HG02798 (cell line): ENCODE data around the gene FNIP1.
"Not testable (repeated sequence)": the region's sequence is repeated elsewhere in the genome, so short reads cannot be mapped to it uniquely, and the experiment has no call there.

Experiments used
- ATAC-seq: cut with Tn5 transposase; IDR thresholded peaks from one replicate; pipeline ENCODE4 v1.9.1; 2021; ENCODE audit warnings: mild to moderate bottlenecking; ENCODE audit not compliant: unreplicated experiment, poor library complexity

Gene FNIP1

GRCh38 chr5:131644822-131645221 is 152.0 kb downstream of the FNIP1 start:
- no peak for ATAC-seq

DNA sequence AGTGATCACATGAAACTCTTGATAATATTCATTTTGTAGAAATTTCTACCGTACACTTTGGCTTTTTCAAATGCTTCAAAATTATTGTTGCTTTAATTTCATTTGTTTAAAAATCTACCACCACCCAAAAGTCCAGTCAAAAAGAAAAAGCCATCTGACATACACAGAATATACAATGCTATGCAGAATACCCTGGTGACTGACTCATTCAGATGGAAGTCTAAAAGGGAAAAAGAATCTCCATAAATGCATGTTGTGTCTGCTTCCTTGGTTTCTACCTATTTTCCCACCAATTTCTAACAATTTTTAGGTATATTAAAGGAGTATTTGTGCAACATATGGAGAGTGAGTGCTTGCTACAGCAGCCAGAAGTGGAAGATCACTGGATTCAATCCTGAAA is 152.4 kb downstream of the FNIP1 start:
- no peak for ATAC-seq

- ATAC-seq, result no peak
Measured at GRCh38 chr5:131641494-131641893, 155.3 kb downstream of the FNIP1 start.

DNA sequence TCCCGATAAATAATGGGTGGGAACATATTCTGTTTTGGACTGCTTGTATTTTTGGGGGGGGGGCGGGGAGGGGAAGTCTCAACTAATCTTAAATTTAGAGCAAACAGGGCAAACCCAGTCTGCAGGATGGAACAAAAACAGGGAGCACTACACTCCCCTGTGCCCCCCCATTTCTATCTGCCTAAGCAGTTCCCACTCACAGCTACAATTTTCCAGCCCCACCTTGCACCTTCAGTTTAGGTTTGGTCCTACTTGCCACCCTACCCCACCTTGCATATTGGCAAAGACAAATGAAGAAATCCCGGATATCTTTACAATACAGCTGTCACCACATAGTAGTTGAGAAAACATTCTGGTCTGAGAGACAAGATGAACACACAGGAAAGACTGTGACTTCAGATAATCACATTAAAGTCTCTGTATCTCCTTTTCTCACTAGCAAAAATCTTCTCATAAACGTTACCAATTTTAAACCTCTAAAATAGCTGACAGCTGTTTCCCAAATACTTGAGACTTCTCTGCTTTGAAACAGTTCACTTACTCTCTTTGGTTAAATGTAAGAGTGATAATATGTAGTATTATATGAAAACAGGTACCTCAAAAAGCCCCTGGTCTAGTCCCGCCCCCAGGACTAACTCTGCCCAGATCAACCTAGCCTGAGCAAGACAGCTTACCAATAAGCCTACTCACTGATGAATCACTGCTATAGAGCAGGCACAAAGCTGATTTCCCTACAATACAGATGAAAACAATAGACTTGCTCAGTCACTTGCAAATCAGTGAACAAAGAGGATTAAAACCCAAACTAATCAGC is 156.6 kb downstream of the FNIP1 start:
- peak; percentile 45 for ATAC-seq

GRCh38 chr5:131639148-131639547 is 157.7 kb downstream of the FNIP1 start:
- no peak for ATAC-seq

DNA sequence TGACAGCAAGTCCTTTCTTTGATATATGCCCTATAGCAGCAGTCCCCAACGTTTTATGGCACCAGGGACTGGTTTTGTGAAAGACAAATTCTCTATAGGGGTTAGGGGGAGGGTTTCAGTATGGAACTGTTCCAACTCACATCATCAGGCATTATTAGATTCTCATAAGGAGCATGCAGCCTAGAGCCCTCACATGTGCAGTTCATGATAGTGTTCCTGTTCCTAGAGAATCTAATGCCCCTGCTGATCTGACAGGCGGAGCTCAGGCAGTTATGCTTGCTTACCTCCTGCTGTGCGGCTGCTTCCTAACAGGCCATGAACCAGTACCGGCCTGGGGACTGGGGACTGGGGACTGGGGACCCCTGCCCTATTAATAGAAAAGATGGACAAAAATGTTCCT is 159.1 kb downstream of the FNIP1 start:
- no peak for ATAC-seq

- no peak for ATAC-seq
Measured at GRCh38 chr5:131635684-131636572, 160.9 kb downstream of the FNIP1 start.

DNA sequence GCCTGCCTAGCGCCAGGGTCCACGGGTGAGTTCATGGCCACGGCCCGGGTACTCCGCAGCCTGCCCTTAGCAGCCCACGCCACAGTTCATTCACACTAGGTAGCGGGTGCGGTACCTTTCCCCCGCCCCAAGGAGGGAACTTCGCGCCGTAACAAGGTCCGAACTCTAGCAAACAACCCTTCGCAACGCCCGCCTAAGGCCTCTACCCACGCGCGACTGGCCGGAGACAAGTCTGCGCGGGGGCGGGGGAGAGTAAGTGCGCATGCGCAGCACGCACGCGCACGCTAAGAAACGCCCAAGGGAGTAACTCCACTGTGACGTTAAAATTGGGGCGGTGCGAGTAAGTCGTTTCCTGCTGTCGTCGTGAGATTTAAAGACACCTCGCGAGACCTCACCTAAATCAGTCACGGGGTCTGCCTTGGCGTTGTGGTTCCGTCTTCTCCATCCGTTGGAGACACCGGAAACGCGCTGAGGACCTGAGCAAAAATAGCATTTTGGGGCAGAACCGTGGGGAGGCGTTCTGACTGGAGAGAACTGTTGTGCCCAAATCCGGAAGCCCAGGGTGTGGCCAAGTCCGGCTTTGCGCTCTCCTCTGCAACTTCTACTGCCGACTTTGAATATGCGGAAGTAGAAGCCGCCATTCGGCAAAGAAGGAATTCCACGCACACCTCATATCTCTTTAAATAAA is 161.7 kb downstream of the FNIP1 start, which contains the start of gene RAPGEF6:
Gene RAPGEF6, minus strand, starts transcription at position 234 of the 688 bp plus-strand sequence. Its CDS starts 199 bp downstream, at position 35.
- peak; percentile 92 for ATAC-seq

DNA sequence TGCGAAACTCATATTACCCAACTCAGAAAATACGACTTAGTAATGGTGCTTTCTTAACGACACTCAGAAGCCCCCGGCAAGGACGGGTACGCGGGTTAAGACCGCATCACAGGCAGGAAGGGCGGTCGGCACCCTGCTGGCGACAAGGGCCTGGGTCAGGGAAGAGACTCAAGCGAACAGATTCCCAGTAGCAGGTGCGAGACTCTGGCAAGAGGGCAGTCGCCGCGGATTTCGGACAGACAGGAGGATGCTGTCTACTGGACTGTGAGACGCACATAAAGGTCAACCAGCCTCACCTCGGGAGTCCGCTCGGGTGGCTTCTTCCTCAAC is 162.2 kb downstream of the FNIP1 start:
- ATAC-seq, result peak; percentile 14

DNA sequence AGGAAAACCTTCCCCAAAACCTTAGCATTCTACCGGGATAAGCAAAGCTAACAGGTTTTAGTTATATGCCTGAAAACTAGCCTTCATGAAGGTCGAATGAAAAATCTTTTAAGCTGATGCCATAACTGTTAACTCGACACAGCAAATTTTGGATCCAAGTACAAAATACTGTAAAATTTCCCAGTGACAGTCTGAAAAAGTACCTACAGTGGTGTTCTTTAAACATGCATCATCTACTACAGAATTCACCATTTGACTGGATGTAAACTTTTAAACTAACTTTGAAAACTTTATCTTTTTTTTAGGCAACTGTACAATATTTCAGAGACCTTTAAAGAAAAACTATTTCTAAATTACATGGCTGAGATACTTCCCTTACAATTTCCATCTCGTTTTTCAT is 162.6 kb downstream of the FNIP1 start:
- ATAC-seq, result no peak

DNA sequence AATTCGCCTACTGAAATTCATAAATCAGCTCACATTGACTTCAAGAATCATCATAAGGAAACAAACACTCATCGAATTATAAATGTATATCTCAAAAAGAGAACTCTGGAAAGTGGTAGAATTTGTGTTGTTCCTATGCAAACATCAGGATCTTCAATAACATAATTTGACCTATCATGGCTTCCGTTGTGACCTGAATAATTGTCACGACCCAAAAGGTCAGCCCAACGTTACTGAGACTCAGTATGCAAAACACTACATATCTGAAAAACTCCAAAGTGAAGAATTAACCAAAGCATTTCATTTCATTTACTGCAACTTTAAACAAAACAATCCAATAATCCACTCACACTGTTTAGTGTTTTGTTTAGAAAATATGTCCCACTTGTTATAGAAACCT is 163.0 kb downstream of the FNIP1 start:
- ATAC-seq, result no peak

DNA sequence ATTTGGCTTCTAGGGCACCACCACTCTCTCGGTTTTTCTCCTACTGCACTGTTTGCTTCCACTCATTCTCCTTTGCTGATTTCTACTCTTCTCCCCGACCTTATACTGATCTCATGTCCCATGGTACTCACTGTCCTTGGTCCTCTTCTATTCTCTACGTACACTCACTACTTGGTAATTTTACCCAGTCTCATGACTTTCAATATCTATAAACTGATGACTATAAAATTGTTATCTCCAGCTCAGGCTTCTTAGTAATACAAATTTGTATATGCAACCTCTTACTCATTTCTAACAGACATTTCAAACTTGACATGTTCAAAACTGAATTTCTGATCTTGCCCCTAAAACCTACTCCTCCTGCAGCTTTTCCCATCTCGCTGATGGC is 165.9 kb downstream of the FNIP1 start:
- no peak for ATAC-seq

DNA sequence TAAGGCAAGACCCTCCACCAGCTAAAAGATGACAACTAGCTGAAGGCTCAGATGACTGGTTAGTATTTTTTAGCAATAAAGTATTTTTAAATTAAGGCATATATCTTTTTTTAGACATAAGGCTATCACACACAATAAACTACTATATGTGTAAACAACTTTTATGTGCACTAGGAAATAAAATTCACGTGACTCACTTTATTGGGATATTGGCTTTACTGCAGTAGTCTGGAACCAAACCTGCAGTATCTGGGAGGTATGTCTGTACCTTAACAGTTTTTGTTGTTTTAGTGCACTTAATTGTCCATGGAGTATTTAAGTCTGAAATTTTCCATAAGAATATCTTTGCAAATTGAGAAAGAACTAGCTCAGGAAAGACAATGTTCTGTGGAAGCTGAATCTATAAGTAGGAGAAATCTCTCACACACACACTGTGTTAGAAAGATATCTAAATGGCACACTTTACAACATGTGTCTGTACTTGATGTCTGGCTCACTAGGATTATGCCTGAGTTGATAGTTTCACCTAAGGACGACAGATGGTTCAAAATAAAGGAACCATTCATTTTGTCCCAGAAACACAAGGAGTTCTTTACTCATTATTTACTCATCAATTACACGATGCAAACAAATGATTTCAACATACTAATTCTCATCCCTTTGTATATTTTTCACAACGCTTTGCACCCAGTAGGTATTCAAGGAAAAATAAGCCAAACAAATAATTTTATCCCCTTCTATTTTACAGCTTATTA is 166.4 kb downstream of the FNIP1 start:
- ATAC-seq, result no peak

GRCh38 chr5:131628990-131629389 is 167.8 kb downstream of the FNIP1 start:
- ATAC-seq, result no peak

DNA sequence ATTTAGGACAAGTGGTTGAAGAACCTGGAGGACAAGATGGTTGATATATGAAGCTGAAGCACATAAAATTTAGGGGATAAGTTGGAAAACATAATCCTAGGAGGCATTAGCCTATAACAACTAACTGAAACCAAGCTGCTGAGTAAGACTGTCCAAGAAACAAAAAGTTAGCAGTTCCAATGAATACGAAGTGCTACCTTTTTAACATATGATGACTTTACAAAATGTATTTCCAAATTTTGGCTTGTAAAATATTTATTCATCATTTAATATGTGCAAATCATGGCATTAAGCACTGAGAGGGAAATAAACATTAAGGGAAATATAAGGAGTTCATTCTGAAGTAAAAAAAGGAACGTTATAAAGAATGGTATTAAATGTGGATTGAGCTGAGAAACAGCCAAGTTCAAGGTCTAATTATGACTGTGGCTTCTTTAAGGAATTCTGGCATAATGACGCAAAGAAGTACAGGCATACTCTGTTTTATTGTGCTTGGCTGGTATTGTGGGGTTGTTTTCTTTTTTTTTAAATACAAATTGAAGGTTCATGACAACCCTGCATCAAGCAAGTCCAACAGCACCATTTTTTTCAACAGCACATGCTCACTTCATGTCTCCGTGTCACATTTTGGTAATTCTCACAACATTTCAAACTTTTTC is 169.5 kb downstream of the FNIP1 start:
- no peak for ATAC-seq

DNA sequence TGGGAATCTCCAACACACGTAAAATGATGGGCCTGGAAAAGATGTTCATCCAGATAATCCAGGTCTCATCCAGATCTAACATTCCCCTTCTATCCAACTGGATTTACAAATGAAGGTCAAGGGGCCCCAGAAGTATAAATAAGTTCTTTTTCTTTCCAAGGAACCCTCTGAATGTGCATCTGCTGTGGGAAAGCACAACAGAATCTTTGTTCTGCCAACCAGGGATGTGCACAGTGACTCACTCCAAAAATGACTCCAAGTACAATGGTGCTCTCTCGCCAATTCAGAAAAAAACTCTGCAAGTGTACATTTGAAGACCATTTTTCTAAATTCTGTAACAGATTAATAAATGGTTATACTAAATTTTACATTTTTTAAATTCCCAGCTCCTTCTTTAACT is 174.2 kb downstream of the FNIP1 start:
- ATAC-seq, result no peak

- not testable (repeated sequence) for ATAC-seq
Measured at GRCh38 chr5:131621164-131621563, 175.7 kb downstream of the FNIP1 start.

DNA sequence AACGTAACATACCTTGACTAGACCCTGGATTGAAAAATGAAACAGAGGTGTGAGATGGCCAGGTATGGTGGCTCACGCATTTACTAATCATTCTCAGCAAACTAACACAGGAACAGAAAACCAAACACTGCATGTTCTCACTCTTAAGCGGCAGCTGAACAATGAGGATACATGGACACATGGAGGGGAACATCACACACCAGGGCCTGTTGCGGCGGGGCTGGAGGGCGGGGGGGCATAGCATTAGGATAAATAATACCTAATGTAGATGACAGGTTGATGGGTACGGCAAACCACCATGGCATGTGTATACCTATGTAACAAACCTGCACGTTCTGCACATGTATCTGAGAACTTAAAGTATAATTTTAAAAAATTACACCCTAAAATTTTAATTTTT is 177.7 kb downstream of the FNIP1 start:
- no peak for ATAC-seq

DNA sequence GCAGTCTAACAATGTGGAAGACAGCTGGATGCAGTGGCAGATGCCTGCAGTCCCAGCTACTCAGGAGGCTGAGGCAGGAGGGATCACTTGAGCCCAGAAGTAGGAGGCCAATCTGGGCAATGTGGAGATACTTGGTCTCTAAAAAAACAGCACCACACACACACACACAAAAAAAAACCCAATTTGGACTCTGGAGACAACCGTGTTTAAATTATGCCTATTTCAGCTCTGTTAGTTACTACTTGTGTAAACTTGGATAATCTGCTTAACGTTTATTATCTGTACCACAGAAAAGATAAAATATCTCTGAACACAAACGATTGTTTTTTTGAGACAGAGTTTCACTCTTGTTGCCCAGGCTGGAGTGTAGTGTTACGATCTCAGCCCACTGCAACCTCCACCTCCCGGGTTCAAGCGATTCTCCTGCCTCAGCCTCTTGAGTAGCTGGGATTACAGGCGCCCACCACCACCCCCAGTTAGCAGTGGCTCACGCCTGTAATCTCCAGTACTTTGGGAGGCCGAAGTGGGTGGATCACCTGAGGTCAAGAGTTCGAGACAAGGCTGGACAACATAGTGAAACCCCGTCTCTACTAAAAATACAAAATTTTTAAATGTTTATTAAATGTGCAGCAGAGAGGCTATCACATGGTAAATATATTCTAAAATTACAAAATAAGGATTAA is 179.5 kb downstream of the FNIP1 start:
- no peak for ATAC-seq
